PFSK-1 (cell line): ENCODE measurements around the gene EEF1G.

Experiments used
- FOXP2 ChIP-seq: optimal IDR thresholded peaks from 2 replicates; pipeline ENCODE3; 2011; ENCODE audit warnings: borderline replicate concordance, control low read depth, inconsistent platforms; ENCODE audit not compliant: insufficient read depth; ENCODE audit errors: extremely low read length, extremely low read depth
- POLR2AphosphoS5 ChIP-seq: IDR thresholded peaks from 2 replicates; pipeline ENCODE4 v1.6.1; 2012; ENCODE audit warnings: low read depth, mild to moderate bottlenecking, control low read depth, low read length, moderate library complexity
- SIN3A ChIP-seq: IDR thresholded peaks from 2 replicates; pipeline ENCODE4 v1.6.1; 2012; ENCODE audit warnings: mild to moderate bottlenecking, low read length, moderate library complexity, borderline replicate concordance; ENCODE audit not compliant: insufficient read depth
- TAF1 ChIP-seq: IDR thresholded peaks from 2 replicates; pipeline ENCODE4 v1.6.1; 2012; ENCODE audit warnings: low read length, control low read depth, borderline replicate concordance; ENCODE audit not compliant: insufficient read depth
- TF ChIP-seq, protein P1 (sequence below), 2 experiments: IDR thresholded peaks; 2 replicates each; pipeline versions ENCODE4 v1.6.1 to v1.8.0; 2011 to 2012; ENCODE audit warnings: low read depth in 2 of 2, low read length in 2 of 2, control low read depth in 1 of 2, inconsistent platforms in 1 of 2, mild to moderate bottlenecking in 1 of 2, moderate library complexity in 1 of 2; ENCODE audit not compliant: insufficient read depth in 1 of 2

EEF1G gene

DNA sequence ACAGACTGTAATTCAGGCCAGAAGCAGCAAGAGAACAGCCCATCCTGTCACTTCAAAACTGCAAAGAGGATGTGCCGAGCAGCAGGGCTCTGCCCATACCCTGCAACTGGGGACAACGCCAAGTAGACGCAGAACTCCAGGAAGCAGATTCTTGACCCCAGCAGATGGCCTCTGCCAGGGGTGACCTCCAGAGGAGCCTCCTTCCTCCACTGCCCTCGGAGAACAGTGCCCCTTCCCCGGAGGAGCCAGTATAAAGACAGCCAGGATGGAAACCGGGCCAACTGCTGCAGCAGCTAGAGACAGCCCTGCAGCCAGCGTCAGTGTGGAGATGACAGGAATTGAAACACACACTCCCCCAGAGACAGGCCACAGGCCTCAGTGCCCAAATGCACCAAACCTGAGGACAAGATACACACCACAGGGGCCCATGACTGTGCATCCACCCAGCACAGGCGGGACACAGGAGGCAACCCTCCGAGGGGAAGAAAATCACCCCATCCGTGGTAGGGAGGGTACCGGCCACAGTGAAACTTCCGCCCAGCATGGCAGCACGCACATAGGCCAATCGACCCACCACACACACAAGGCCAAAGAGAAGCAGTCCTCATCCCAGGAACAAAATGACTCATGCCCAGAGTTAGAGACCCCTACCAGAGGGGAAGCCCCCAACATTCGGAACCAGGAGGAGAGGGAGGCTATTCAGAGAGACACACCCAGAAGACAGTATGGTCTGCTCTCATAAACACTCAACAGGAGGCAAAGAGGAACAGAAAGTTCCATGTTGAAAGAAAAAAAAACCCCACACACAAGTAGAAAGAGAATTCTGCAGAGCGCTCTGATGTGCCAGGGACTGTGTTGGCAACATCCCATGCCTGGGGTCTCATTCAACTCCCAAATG, 32.6 kb downstream of the EEF1G start:
- TF ChIP-seq, protein P1, sequence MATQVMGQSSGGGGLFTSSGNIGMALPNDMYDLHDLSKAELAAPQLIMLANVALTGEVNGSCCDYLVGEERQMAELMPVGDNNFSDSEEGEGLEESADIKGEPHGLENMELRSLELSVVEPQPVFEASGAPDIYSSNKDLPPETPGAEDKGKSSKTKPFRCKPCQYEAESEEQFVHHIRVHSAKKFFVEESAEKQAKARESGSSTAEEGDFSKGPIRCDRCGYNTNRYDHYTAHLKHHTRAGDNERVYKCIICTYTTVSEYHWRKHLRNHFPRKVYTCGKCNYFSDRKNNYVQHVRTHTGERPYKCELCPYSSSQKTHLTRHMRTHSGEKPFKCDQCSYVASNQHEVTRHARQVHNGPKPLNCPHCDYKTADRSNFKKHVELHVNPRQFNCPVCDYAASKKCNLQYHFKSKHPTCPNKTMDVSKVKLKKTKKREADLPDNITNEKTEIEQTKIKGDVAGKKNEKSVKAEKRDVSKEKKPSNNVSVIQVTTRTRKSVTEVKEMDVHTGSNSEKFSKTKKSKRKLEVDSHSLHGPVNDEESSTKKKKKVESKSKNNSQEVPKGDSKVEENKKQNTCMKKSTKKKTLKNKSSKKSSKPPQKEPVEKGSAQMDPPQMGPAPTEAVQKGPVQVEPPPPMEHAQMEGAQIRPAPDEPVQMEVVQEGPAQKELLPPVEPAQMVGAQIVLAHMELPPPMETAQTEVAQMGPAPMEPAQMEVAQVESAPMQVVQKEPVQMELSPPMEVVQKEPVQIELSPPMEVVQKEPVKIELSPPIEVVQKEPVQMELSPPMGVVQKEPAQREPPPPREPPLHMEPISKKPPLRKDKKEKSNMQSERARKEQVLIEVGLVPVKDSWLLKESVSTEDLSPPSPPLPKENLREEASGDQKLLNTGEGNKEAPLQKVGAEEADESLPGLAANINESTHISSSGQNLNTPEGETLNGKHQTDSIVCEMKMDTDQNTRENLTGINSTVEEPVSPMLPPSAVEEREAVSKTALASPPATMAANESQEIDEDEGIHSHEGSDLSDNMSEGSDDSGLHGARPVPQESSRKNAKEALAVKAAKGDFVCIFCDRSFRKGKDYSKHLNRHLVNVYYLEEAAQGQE (IDR thresholded peaks at IDR 0.05; ENCODE audit: insufficient read depth in 1 of 2, low read depth in 2 of 2, low read length in 2 of 2) = no peak
- TF ChIP-seq SIN3A (no peak; the same call in 1 of the 2 replicates), FOXP2 (no peak), TAF1 (no peak), POLR2AphosphoS5 (peak; percentile 13; the same call in 1 of the 2 replicates)

DNA sequence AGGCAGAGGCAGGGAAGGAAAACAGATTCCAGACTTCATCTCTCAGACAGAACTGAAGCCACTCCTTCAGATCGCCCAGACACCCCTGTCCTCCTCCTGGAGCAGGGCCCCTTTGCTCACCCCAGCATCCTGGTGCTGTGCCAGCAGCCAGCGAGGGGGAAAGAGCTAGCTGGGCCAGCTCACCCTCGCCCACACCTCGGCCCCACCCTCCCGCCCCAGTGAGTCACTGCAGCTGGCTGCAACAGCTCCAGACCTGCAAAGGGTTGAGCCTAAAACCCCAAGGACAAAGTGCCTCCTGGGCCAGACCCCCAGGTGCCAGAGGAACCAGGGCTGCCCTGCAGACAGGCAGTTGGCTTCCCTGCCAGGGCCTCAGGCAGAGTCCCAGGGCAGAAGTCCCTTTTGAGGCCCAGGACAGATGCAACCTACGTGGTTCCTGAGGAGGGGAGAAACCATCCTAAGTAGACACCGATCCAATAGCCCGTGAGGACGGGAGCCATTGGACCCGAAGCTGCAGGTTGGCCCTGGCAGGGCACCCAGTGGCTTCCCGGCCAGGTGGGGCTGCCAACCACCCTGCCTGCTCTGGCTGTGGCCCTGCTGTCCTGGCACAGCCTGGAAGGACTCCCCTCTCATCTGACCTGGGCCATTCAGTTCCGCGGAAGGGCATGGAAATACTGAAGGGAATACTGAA, 34.3 kb downstream of the EEF1G start:
- TF ChIP-seq TAF1 = no peak
- TF ChIP-seq, protein P1 (IDR thresholded peaks at IDR 0.05; ENCODE audit: insufficient read depth in 1 of 2, low read depth in 2 of 2, low read length in 2 of 2) = no peak
- TF ChIP-seq POLR2AphosphoS5 = no peak
- no peak for TF ChIP-seq FOXP2
- TF ChIP-seq SIN3A = no peak

DNA sequence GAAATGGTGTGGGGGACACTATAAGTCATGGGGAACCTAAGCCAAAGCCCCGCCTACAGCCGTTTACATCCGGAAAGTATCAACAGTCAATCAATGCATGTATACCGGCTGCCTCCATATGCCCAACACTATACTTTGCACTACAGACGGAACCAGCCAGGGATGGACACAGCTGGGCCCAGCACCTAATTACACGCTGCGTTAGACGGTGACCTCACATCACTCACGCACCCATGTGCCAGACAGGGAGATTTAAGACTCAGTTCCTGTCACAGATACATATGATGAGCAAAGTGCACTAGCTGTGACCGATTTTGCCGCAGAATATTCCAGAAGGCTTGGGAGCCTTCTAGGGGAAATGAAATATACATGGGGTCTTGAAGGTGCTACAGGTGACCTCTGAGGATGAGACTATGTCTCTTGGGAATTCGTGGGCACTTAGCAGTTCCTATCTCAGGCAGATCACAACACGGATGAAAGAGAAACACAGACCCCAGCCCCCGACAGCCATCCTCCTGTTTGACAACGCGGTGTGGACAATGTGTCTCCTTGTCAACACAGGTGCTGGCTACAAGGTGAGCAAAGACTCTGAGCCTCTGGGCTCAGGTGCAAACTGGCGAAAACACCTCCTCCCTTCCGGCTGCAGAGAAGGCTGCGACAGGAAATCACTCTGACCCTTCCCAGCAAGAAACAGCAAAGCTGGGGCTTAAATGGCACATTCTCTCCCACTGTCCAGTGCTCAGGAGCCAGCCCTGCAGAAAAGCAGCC, 35.0 kb downstream of the EEF1G start:
- TF ChIP-seq POLR2AphosphoS5 (no peak), SIN3A (no peak)
- TF ChIP-seq, protein P1 (IDR thresholded peaks at IDR 0.05; ENCODE audit: insufficient read depth in 1 of 2, low read depth in 2 of 2, low read length in 2 of 2) = no peak

DNA sequence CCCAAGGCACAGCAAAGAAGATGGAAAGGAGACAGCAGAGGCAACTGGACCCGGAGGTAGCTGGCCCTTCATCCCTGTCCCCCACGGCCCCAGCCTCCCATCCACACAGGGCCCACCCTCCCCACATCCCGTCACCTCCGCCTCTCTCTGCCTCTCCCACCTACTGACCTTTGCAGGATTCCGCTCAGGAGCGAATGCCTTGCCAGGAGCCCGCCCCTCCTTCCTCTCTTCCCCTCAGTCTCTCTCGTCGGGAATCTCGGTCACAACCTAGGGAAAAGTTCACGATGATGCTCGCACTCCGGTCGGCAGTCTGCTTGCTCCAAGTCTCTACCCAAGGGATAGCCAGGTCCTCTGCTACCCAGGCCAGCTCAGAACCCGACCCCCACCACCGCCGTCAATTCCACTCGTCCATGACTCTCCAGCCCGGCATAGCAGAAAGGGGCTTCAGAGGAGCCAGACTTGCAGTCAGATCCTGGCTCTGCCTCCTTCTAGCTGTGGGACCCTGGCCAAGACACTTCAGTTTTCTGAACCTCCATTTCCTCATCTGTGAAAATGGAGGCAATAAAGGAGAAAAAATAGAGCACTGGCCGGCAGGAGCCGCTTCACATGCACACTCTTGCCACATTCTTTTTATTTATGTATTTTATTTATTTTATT, 37.3 kb downstream of the EEF1G start:
- no peak for TF ChIP-seq SIN3A
- TF ChIP-seq FOXP2 = no peak

DNA sequence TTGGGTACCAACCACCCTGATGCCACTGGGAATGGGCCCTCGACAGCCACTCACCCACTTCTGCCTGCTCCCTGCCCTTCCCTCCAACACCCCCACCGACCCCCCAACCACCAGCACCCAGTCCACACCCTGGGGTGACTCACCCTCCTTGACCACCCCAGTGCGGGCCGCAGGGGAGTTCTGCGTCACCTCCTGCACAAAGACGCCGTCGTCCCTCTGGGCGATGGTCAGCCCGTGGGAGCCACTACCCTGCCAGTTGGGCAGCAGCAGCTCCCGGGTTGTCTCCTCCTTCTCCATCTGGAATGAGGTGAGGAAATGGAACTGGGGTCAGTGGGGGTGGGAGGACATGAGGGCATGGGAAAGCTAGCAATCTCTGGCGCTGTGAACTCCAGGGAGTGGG, 37.9 kb downstream of the EEF1G start:
- TF ChIP-seq SIN3A = no peak
- no peak for TF ChIP-seq TAF1
- no peak for TF ChIP-seq POLR2AphosphoS5
- TF ChIP-seq FOXP2 = no peak
- TF ChIP-seq, protein P1 (IDR thresholded peaks at IDR 0.05; ENCODE audit: insufficient read depth in 1 of 2, low read depth in 2 of 2, low read length in 2 of 2) = no peak
